Ishikawa (cell line): Measurements from ENCODE around the gene PTPN5.

Experiments used
- CEBPB ChIP-seq: IDR thresholded peaks from 2 replicates; pipeline ENCODE4 v1.6.1; 2012
- EGR1 ChIP-seq: IDR thresholded peaks from 2 replicates; pipeline ENCODE4 v1.6.1; 2012
- EP300 ChIP-seq: IDR thresholded peaks from 2 replicates; pipeline ENCODE4 v1.6.1; 2012; ENCODE audit warnings: borderline replicate concordance
- FOXM1 ChIP-seq: IDR thresholded peaks from 2 replicates; pipeline ENCODE4 v1.6.1; 2012; ENCODE audit warnings: low read depth, borderline replicate concordance
- NFIC ChIP-seq: IDR thresholded peaks from 2 replicates; pipeline ENCODE4 v1.6.1; 2012
- RAD21 ChIP-seq: IDR thresholded peaks from 2 replicates; pipeline ENCODE4 v1.6.1; 2012; ENCODE audit warnings: low read depth
- REST ChIP-seq: IDR thresholded peaks from 2 replicates; pipeline ENCODE4 v1.6.1; 2012; ENCODE audit warnings: low read depth, mild to moderate bottlenecking
- TAF1 ChIP-seq: IDR thresholded peaks from 2 replicates; pipeline ENCODE4 v1.6.1; 2012; ENCODE audit warnings: low read depth, mild to moderate bottlenecking
- YY1 ChIP-seq: IDR thresholded peaks from 2 replicates; pipeline ENCODE4 v1.6.1; 2012; ENCODE audit warnings: low read depth
- TF ChIP-seq, protein P1 (sequence below): IDR thresholded peaks from 2 replicates; pipeline ENCODE4 v1.6.1; 2012
- TF ChIP-seq, protein P2 (sequence below): IDR thresholded peaks from 2 replicates; pipeline ENCODE4 v1.6.1; 2012

GRCh38 chr11:18682466-18682865 is 109.1 kb downstream of the PTPN5 start:
- TF ChIP-seq, protein P1, sequence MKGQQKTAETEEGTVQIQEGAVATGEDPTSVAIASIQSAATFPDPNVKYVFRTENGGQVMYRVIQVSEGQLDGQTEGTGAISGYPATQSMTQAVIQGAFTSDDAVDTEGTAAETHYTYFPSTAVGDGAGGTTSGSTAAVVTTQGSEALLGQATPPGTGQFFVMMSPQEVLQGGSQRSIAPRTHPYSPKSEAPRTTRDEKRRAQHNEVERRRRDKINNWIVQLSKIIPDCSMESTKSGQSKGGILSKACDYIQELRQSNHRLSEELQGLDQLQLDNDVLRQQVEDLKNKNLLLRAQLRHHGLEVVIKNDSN: no peak
- TF ChIP-seq FOXM1: no peak
- no peak for TF ChIP-seq YY1
- TF ChIP-seq TAF1: no peak
- TF ChIP-seq, protein P2, sequence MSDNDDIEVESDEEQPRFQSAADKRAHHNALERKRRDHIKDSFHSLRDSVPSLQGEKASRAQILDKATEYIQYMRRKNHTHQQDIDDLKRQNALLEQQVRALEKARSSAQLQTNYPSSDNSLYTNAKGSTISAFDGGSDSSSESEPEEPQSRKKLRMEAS: no peak
- TF ChIP-seq EGR1: no peak
- no peak for TF ChIP-seq NFIC
- TF ChIP-seq RAD21: no peak
- no peak for TF ChIP-seq REST
- TF ChIP-seq EP300: no peak
- TF ChIP-seq CEBPB: no peak
